ENCODE measurements around the gene NSD1. TPM values are rescaled to one million over a fixed set of nuclear protein-coding genes. Genes with fewer than 3 reads are reported as not detected.
A peak's percentile ranks its signal among the peaks of the same experiment; 100 is the strongest.

NSD1 gene
- total and polyA plus RNA-seq, 9 of the 15 experiments (the other 6 are each of a cell fraction or from before 2014, with no cell fraction given) = 3.8 to 51.0 (median 24.7) TPM

DNA sequence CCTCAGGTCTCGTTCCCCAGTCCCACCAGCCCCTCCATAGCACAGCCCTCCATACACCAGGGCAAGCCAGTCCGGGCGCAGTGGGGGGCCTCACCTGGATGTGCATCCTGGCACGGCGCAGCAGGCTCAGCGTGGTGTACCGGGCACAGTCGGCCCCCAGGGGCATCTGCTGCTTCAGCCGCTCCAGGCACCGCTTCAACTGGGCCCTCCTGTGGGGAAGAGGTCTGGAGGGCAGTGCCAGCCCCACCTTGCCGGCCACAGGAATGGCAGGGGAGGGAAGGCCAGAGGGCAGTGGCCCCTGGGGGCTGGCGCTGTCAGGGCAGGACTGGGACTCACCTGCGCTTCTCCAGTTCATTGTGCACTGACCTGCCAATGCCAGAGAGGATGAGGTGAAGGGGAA, 176.8 kb downstream of the NSD1 start (continued):
- TF ChIP-seq, protein P1, sequence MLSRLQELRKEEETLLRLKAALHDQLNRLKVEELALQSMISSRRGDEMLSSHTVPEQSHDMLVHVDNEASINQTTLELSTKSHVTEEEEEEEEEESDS (CRISPR knock-in tag; IDR thresholded peaks at IDR 0.05) = no peak
- no peak for TF ChIP-seq ZNF76 (CRISPR knock-in tag; IDR thresholded peaks at IDR 0.05; ENCODE audit: borderline replicate concordance)
- TF ChIP-seq, protein P2, sequence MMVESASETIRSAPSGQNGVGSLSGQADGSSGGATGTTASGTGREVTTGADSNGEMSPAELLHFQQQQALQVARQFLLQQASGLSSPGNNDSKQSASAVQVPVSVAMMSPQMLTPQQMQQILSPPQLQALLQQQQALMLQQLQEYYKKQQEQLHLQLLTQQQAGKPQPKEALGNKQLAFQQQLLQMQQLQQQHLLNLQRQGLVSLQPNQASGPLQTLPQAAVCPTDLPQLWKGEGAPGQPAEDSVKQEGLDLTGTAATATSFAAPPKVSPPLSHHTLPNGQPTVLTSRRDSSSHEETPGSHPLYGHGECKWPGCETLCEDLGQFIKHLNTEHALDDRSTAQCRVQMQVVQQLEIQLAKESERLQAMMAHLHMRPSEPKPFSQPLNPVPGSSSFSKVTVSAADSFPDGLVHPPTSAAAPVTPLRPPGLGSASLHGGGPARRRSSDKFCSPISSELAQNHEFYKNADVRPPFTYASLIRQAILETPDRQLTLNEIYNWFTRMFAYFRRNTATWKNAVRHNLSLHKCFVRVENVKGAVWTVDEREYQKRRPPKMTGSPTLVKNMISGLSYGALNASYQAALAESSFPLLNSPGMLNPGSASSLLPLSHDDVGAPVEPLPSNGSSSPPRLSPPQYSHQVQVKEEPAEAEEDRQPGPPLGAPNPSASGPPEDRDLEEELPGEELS (CRISPR knock-in tag; IDR thresholded peaks at IDR 0.05; ENCODE audit: borderline replicate concordance) = no peak

DNA sequence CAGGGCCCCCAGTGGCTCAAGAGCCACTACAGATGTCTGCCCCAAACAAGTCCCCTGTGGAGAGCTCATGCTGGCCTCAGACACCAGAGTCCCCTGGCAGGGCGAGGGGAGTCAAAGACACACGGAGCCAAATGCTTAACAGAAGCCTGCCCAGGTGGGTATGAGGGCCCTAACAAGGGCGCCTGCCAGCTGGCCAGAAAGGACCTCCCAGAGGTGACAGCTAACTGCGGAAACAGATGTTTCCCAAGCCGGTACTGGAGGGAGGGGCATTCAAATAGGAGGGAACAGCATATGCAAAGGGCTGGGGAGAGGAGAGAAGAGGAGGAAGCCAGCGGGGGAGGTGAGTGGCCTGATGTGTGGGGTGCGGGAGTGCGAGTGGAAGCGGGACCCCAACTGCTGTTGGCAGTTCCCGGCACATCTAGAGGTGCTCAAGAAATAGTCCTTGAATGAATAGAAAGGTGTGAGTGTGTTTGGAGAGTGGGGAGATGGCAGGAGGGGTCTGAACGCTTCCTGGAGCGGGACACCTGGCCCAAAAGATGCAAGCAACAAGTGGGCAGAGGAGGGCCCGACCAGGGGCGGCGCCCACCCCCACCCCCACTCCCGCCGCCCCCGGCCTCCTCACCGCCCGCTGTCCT, 177.3 kb downstream of the NSD1 start:
- DNase-seq (ENCODE audit: extremely low read depth in 1 of 4, low spot score in 3 of 4) (peak; percentile 28 to 67 (median 33)), FAIRE-seq (peak; percentile 92), ATAC-seq (no peak)
- CTCF ChIA-PET (ENCODE audit: low intra/inter-chr PET ratio) = interaction anchor here (1.1 kb wide), 1 partner anchor 197 kb away, joined by 4 read pairs; no protein-coding TSS in a partner anchor
- H3K4me3 ChIP-seq = peak overlapping the region; percentile 62
- peaks cover 20% of the 10 kb centered on the region; the same call in 2 of the 3 replicates for H3K36me3 ChIP-seq (ENCODE audit: control insufficient read depth, insufficient read depth, low read length)
- no peaks in the 10 kb centered on the region for H3K9me3 ChIP-seq (replicated peaks; ENCODE audit: control insufficient read depth, insufficient read depth, low read depth, low read length)
- H3K27ac ChIP-seq (ENCODE audit: extremely low read depth, low read depth, low read length) = peak overlapping the region; percentile 100
- BruUV-seq (replicated peaks) = no TSS peak
- intact Hi-C loops (cut with micrococcal nuclease) (no loop called here), in situ Hi-C loops (cut with MboI) (no loop called here)
- H3K79me2 ChIP-seq (ENCODE audit: control insufficient read depth, insufficient read depth, low read length) = peaks cover 16% of the 10 kb centered on the region
- 15% methylated on average over 7 of the region's 20 CpGs for WGBS (ENCODE audit: insufficient coverage, low coverage, missing lambda C conversion rate)
- peak overlapping the region; percentile 12 to 98; a peak in 3 of 4 replicates for H3K9ac ChIP-seq (ENCODE audit: insufficient read depth in 1 of 2, low read depth in 2 of 2, low read length in 2 of 2)
- peaks cover 23 to 77% of the 10 kb centered on the region in 2 experiments for H3K4me1 ChIP-seq (replicated peaks in 1 of 2; ENCODE audit: control insufficient read depth in 2 of 2, insufficient read depth in 2 of 2, low read length in 2 of 2)
- POLR2A ChIA-PET = interaction anchor here (0.6 to 2.5 kb wide), 5 partner anchors 10 to 49 kb away, joined by 3 to 9 read pairs (median 3); partner anchors contain the start of gene LMAN2
- H3K9me1 ChIP-seq (ENCODE audit: control insufficient read depth, insufficient read depth, low read length) = no peaks in the 10 kb centered on the region
- H3K4me2 ChIP-seq (ENCODE audit: insufficient read depth, low read length) = peak overlapping the region; percentile 95
- no peaks in the 10 kb centered on the region for H3K27me3 ChIP-seq (ENCODE audit: control insufficient read depth in 2 of 2, insufficient read depth in 2 of 2, low read length in 2 of 2)
- H2AFZ ChIP-seq (ENCODE audit: low read depth, low read length) = no peak overlapping the region
- H4K20me1 ChIP-seq (replicated peaks; ENCODE audit: control insufficient read depth, insufficient read depth, low read length) = no peaks in the 10 kb centered on the region
- TF ChIP-seq EGR1 (conservative IDR thresholded peaks at IDR 0.05) (0 out of 2 replicates have a peak, but pooled peaks have one; percentile 35), TGIF2 (CRISPR knock-in tag; IDR thresholded peaks at IDR 0.05) (peak; percentile 43; the same call in 1 of the 2 replicates), SAP30 (IDR thresholded peaks at IDR 0.05; ENCODE audit: borderline replicate concordance, insufficient read depth, low read depth, low read length, poor library complexity, severe bottlenecking) (peak; percentile 38), HDAC2 (IDR thresholded peaks at IDR 0.05) (0 out of 2 replicates have a peak, but pooled peaks have one; percentile 22), YBX1 (IDR thresholded peaks at IDR 0.05) (no peak), XRCC5 (IDR thresholded peaks at IDR 0.05; ENCODE audit: low read depth, low read length) (no peak), HDAC1 (IDR thresholded peaks at IDR 0.05) (peak in 1 of 2 experiments; percentile 63; a peak in 2 of 4 replicates), DACH1 (IDR thresholded peaks at IDR 0.05; ENCODE audit: partially characterized antibody) (peak; percentile 57)
- TF ChIP-seq, protein P3, sequence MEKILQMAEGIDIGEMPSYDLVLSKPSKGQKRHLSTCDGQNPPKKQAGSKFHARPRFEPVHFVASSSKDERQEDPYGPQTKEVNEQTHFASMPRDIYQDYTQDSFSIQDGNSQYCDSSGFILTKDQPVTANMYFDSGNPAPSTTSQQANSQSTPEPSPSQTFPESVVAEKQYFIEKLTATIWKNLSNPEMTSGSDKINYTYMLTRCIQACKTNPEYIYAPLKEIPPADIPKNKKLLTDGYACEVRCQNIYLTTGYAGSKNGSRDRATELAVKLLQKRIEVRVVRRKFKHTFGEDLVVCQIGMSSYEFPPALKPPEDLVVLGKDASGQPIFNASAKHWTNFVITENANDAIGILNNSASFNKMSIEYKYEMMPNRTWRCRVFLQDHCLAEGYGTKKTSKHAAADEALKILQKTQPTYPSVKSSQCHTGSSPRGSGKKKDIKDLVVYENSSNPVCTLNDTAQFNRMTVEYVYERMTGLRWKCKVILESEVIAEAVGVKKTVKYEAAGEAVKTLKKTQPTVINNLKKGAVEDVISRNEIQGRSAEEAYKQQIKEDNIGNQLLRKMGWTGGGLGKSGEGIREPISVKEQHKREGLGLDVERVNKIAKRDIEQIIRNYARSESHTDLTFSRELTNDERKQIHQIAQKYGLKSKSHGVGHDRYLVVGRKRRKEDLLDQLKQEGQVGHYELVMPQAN (IDR thresholded peaks at IDR 0.05; ENCODE audit: borderline replicate concordance) = peak; percentile 58
- TF ChIP-seq, protein P4, sequence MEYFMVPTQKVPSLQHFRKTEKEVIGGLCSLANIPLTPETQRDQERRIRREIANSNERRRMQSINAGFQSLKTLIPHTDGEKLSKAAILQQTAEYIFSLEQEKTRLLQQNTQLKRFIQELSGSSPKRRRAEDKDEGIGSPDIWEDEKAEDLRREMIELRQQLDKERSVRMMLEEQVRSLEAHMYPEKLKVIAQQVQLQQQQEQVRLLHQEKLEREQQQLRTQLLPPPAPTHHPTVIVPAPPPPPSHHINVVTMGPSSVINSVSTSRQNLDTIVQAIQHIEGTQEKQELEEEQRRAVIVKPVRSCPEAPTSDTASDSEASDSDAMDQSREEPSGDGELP (CRISPR knock-in tag; IDR thresholded peaks at IDR 0.05; ENCODE audit: borderline replicate concordance) = peak; percentile 92

All from K562 (cell line).